Stimulated activated CD8-positive, alpha-beta memory T cell treated with anti-CD3 and anti-CD28 coated beads, Interleukin-4, amount 100 ng/mL, for 4 hours (primary cell): Measurements from ENCODE around the gene FOXP2.
"Not testable (repeated sequence)": the region's sequence is repeated elsewhere in the genome, so short reads cannot be mapped to it uniquely, and the experiment has no call there.

ENCODE experiments used
- DNase-seq, 2 donors: peaks; one replicate each; pipeline ENCODE4 v3.0.0-alpha.2; 2020; ENCODE audit warnings: low read depth in 2 of 2, low spot score in 1 of 2

The FOXP2 gene

GRCh38 chr7:114502454-114503254, 88.0 kb downstream of the FOXP2 start:
- no peak for DNase-seq

- DNase-seq: no peak
Observed at GRCh38 chr7:114504586-114504985, 90.0 kb downstream of the FOXP2 start.

GRCh38 chr7:114507381-114507780, 92.8 kb downstream of the FOXP2 start:
- DNase-seq: no peak

GRCh38 chr7:114508086-114508485, 93.5 kb downstream of the FOXP2 start:
- no peak for DNase-seq

GRCh38 chr7:114510824-114511223, 96.2 kb downstream of the FOXP2 start:
- DNase-seq: not testable (repeated sequence)

DNA sequence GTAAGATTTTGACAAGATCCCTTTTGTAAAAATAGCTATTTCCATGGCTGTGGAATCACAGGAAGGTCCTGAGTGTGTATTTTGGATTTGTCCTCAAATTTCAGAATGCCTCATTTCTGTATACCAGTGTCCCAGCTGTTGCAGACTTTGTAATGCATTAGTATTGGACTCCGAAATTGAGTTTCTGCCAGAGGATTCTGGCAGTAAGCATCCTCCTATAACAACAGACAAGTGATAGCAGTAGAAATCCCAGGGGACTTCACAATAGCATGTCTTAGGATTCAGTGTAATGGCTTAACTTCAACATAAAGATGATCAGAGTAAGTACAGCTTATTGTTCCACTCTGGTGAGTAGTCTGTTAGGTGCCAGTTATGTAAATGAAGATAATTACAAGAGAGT, 104.6 kb downstream of the FOXP2 start:
- DNase-seq: no peak

DNA sequence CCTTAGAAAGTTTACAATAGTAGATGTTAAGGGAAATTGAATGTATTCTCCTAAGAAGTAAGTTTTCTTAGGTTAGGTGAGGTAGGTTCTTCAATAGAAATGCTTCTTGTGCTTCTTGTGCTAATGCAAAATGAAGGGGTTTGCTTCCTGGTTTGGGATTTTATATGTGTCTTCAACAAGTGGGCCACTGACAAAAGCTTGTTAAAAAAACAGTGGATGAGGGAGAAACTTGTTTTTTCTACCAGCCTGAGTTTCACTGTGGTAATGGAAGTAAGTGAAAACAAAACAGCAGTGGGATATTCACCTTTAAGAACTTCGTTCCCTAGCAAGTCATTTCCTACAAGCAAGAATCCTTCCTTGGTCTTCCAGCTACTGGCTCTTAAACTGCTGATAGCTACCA, 107.5 kb downstream of the FOXP2 start:
- DNase-seq: no peak

DNA sequence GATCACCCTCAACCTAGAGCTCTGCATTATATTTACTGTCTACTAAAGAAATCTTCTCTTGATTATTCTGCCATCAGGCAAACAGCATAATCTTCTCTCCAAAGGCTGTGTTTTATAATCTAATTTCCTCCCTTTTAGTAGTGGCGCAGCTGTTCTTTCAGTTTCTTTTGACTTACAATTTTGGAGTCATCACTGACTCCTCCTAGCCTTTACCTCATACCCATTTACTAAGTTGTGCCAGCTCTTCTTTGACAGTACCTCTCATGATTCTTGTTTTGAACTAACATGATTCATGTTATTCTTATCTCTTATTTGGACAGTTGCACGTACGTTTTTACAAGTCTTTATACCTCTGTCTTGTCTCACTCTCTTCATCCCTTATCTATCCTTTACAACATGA, 113.0 kb downstream of the FOXP2 start:
- no peak for DNase-seq

DNA sequence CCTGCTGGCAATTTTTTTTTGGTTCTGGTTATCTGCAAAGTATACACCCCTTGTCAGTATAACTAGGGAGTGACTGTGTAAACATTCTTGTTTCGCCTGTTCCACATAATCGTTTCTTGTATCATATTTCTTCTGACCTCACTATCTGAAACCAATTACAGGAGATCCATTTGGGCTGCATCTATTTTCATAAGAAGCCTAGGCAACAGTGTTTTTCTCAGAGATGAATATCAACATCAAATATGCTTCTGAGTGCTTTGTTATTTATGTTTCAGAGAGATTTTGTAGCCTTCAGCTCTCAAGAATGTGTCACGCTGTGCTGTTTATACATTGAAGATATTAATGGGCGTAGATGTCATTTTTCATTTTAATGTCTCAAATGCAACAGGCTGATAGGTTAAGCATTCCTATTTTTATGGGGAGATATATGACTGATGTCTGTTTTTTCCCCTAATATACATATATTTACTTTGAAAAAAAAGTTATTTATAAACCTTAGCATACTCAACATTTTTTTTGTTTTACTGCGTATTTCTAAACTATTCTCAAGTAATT, 115.5 kb downstream of the FOXP2 start:
- DNase-seq: no peak

GRCh38 chr7:114531326-114531725, 116.7 kb downstream of the FOXP2 start:
- DNase-seq: no peak

DNA sequence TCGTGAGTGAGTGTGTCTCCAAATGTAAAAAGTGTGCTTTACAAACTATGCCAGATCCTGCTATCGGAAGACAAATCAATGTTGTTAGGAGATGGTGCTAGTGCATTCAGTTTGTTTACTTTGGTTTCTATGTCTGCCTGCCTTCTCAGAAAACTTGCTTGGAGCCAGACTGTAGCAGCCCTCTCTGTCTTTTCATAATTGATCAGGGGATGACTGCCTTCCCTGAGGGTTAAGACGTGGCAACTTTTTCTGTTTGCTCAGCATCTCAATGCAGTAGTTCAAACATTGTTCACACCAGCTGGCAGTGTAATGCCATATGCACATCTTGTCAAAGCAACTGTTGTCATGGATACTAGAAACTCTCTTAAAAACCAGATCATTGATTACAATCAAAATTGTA, 118.5 kb downstream of the FOXP2 start:
- DNase-seq: no peak

DNA sequence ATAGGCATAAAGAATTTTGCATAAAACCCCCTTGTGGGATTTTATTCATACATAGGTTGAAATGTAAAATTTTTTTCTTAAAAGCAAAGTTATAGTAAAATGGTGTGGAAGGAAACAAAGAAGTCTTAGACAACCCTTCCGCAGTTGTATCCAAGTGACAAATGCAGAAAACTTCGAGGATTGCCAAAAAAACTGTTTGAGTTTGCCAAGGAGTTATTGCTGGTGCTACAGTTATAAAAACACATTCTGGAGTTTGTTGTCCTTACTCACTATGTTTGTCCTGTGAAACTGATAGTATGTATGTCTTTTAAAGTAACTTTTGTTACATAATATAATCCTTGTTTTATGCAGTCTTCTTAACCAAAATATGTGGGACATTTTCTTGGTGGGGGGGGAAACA, 120.3 kb downstream of the FOXP2 start:
- no peak for DNase-seq

GRCh38 chr7:114539575-114539974, 125.0 kb downstream of the FOXP2 start:
- no peak for DNase-seq

DNA sequence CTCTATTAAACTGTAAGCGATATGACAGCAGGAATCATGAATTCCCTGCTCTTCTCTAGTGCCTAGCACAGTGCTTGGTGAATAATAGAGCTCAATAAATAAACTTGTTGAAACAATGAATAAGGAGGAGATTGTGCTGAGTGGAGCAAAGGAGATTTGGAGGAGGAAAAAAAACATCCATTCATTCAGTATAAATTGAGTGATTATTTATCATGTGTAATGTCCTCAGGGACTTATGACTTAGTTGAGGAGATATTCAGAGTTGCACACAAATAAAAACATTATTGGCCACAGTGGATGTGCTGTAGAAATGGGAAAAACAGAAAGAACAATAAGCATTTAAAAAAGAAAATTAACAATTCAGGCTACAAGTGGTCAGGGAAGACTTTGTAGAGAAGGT, 125.7 kb downstream of the FOXP2 start:
- DNase-seq: no peak

GRCh38 chr7:114547346-114547745, 132.7 kb downstream of the FOXP2 start:
- not testable (repeated sequence) for DNase-seq

DNA sequence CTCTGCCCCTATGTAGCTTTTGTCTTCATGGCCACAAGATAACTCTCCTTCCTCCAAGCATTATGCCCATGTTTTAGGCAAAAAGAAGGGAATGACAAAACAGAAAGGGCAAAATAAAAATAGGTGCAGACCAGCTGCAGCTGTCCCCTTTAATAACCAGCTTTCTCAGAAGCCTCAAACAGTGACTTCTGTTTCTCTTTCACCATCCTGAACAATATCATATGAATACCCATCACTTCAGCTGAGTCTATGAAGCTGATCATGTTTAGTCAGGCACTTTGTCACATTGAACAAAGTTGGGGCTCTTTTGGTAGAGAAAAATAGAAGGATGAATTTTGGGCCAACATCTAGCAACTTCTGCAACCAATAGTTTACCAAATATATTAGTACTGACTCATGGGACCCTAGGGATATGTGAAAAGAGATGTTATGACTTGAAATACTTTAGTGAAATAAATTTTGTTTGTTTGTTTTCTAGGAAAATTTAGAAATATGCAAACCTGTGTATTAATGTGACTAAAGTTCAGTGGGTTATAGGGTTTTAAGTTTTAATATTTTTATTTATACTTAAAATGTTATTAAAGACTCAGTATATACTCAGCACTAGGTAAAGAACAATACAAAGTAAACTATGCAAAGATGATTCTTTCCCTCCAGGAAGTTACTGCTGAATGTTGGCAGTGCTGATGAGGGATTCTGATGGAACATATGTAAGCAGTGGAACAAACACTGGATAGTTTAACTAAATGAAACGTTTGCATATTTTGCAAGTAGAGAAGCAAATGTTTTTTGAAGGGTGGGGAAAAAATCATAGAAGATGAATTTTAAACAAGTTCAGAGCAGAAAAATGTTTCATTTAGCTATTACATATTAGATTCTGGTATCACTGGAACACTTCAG, 133.7 kb downstream of the FOXP2 start:
- DNase-seq: no peak

DNA sequence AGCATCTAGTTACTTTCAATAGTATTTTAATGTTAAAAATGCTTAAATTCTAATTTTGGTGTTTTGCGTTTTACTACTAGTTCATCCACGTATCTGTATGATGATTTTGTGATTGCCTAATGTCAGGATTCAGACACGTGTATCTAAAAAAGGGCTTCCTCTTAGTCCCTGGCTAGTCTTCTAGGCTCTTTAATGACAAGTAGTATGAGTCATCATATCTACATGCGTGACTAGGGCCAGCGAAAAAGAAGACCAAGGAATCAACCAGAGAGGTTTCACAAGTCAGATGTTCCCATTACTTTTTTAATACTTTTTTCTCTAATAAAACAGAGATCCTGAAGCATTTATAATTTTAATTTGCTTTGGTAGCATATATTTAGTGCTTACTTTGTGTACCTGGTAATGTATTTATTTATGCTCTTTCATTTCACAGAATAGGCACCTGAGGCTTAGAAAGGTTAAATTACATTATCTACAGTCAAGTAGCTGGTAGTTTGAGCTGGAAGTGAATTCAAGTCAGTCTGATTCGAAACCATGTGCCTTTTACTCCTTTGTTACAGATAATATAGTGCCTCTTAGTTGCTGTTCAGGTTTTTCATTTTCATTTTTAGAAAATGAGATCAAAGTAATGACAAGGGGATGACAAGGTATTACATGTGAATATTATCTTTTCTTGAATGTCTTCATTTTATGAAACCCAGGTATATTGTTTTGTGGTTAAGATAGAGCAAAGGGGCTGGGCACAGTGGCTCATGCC, 140.3 kb downstream of the FOXP2 start:
- DNase-seq: no peak

DNA sequence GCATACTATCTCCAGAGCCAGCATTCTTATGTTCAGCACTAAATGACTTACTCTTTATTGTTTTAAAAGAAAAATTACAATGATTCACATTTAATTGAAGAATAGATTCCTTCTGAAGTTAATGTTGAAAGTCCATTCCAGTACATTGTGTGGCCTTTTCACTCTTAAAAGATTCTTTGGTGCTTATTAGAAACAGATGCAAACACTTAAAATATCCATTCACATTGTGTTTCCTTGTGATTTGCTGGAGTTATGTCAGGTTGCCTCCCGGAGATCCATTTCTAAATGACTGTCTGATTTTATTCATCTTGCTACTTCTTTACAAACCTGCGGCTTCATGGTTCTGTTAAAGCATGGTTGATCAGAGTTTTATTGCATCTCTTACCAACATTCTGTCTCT, 152.8 kb downstream of the FOXP2 start:
- DNase-seq: no peak

- DNase-seq: no peak
Observed at GRCh38 chr7:114569220-114569619, 154.6 kb downstream of the FOXP2 start.

GRCh38 chr7:114574384-114574783, 159.8 kb downstream of the FOXP2 start:
- DNase-seq: no peak

GRCh38 chr7:114575098-114575497, 160.5 kb downstream of the FOXP2 start:
- DNase-seq: no peak
